Adrenal gland (tissue), 5 donors: ENCODE measurements around the gene GNPAT.

ENCODE experiments used
- POLR2A ChIP-seq, 2 donors: fragments of 450-650 bp; IDR thresholded peaks; one replicate each; pipeline ENCODE4 v1.6.1; 2017; ENCODE audit warnings: antibody characterized with exemption in 2 of 2, mild to moderate bottlenecking in 2 of 2, moderate library complexity in 1 of 2
- TF ChIP-seq, protein P1 (sequence below), 6 experiments: fragments of 450-650 bp in 4 of 6; fragments of 200-600 bp in 2 of 6; sonication (generic) in 1 of 6; IDR thresholded peaks; 1 replicate in 5 of 6; 2 replicates in 1 of 6; pipeline versions ENCODE4 v1.5.1 to v1.8.0; 2016 to 2021; ENCODE audit warnings: antibody characterized with exemption in 6 of 6, mild to moderate bottlenecking in 2 of 6, moderate library complexity in 1 of 6
- donor health status: DM: no; HTN: no; CAD: no.

DNA sequence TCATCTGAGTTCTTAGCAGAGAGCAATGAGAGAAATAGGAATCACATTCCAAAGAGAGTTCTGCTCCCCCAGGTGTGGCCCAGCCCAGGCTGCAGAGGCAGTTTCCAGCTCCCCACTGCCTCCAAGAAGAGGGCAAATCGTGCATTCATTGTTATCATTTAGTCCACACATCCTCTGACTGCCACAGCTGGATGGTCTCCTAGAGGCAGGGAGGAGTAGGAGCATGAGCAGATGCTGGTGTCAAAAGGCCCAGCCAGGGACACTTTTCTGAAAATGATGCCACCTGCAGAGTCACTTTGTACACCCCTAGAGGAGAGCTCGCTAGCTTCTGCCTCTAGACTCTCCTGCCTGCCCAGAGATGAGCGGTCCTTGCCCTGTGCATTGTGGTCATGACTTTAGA lies 33.6 kb upstream of the GNPAT start:
- TF ChIP-seq, protein P1, sequence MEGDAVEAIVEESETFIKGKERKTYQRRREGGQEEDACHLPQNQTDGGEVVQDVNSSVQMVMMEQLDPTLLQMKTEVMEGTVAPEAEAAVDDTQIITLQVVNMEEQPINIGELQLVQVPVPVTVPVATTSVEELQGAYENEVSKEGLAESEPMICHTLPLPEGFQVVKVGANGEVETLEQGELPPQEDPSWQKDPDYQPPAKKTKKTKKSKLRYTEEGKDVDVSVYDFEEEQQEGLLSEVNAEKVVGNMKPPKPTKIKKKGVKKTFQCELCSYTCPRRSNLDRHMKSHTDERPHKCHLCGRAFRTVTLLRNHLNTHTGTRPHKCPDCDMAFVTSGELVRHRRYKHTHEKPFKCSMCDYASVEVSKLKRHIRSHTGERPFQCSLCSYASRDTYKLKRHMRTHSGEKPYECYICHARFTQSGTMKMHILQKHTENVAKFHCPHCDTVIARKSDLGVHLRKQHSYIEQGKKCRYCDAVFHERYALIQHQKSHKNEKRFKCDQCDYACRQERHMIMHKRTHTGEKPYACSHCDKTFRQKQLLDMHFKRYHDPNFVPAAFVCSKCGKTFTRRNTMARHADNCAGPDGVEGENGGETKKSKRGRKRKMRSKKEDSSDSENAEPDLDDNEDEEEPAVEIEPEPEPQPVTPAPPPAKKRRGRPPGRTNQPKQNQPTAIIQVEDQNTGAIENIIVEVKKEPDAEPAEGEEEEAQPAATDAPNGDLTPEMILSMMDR (IDR thresholded peaks at IDR 0.05) = no peak
- no peak for TF ChIP-seq POLR2A (IDR thresholded peaks at IDR 0.05)
